Liver (tissue), 3 donors: ENCODE results near the gene TULP4.

Experiments
- CTCF ChIP-seq: fragments of 150-350 bp; IDR thresholded peaks from 2 replicates; pipeline ENCODE4 v1.5.1; 2017; ENCODE audit warnings: improper control_type of control experiment, low read depth, low read length; ENCODE audit not compliant: missing input control
- JUND ChIP-seq, 2 donors: IDR thresholded peaks; 2 replicates each; pipeline ENCODE4 v1.6.1; 2016; ENCODE audit warnings: antibody characterized with exemption in 2 of 2
- RAD21 ChIP-seq, 2 donors: IDR thresholded peaks; 2 replicates each; pipeline ENCODE4 v1.6.1; 2016; ENCODE audit warnings: antibody characterized with exemption in 2 of 2, mild to moderate bottlenecking in 2 of 2
- REST ChIP-seq: IDR thresholded peaks from 2 replicates; pipeline ENCODE4 v1.6.1; 2016; ENCODE audit warnings: antibody characterized with exemption, mild to moderate bottlenecking
- SP1 ChIP-seq: IDR thresholded peaks from 2 replicates; pipeline ENCODE4 v1.6.1; 2018; ENCODE audit warnings: antibody characterized with exemption, mild to moderate bottlenecking
- YY1 ChIP-seq: IDR thresholded peaks from 2 replicates; pipeline ENCODE4 v1.6.1; 2016; ENCODE audit warnings: antibody characterized with exemption, mild to moderate bottlenecking
- donor health status: healthy.
- donor health status: healthy.

GRCh38 chr6:158557927-158558326 lies 245.7 kb downstream of the TULP4 start:
- TF ChIP-seq JUND (IDR thresholded peaks at IDR 0.05) (no peak), SP1 (no peak), REST (no peak), CTCF (no peak), YY1 (no peak), RAD21 (IDR thresholded peaks at IDR 0.05) (no peak)
